Heart right ventricle (tissue), 16 donors: ENCODE results near the gene TTBK2. TPM values are rescaled to one million over a fixed set of nuclear protein-coding genes. Genes with fewer than 3 reads are reported as not detected.

ENCODE experiments used
- ATAC-seq, 8 donors: fragments of 200-7000 bp; cut with Tn5 transposase; one replicate each; pipeline ENCODE4 v1.9.1; 2020; ENCODE audit warnings: mild to moderate bottlenecking in 8 of 8, moderate library complexity in 8 of 8, moderate number of reproducible peaks in 1 of 8
- DNase-seq, 2 donors: peaks; one replicate each; pipeline ENCODE4 v3.0.0-alpha.2; 2020
- H3K27ac ChIP-seq, 10 donors: fragments of 200-600 bp; sonication (generic) in 2 of 10; one replicate each; pipeline versions ENCODE4 v1.5.0 to v1.8.0; 2020 to 2022; ENCODE audit warnings: mild to moderate bottlenecking in 3 of 10
- H3K27me3 ChIP-seq, 7 donors: fragments of 200-600 bp; one replicate each; pipeline ENCODE4 v1.8.0; 2021 to 2022; ENCODE audit warnings: mild to moderate bottlenecking in 2 of 7
- H3K36me3 ChIP-seq, 9 donors: fragments of 200-600 bp; sonication (generic) in 1 of 9; one replicate each; pipeline versions ENCODE4 v1.5.0 to v1.8.0; 2020 to 2022; ENCODE audit warnings: mild to moderate bottlenecking in 2 of 9
- H3K4me1 ChIP-seq, 9 donors: fragments of 200-600 bp; sonication (generic) in 1 of 9; one replicate each; pipeline versions ENCODE4 v1.5.0 to v1.8.0; 2020 to 2022; ENCODE audit warnings: mild to moderate bottlenecking in 4 of 9
- H3K4me3 ChIP-seq, 10 donors: fragments of 200-600 bp; sonication (generic) in 2 of 10; one replicate each; pipeline versions ENCODE4 v1.5.0 to v1.8.0; 2020 to 2022; ENCODE audit warnings: mild to moderate bottlenecking in 7 of 10, moderate library complexity in 2 of 10
- H3K9me3 ChIP-seq, 11 donors: fragments of 200-600 bp in 10 of 11; sonication (generic) in 2 of 11; one replicate each; pipeline versions ENCODE4 v1.5.0 to v1.8.0; 2013 to 2022; ENCODE audit warnings: mild to moderate bottlenecking in 2 of 11, control low read depth in 1 of 11, moderate library complexity in 1 of 11
- WGBS, 2 donors: extraction: QIAGEN DNeasy Blood & Tissue Kit; methylation state at CpG; one replicate each; pipeline ENCODE4 v1.1.7; 2013; ENCODE audit warnings: inconsistent platforms in 1 of 2; 5-methylcytosine and 5-hydroxymethylcytosine counted together
- intact Hi-C, 10 donors: fragments of 100-400 bp; cut with DNase I; formaldehyde crosslinking; loops; one replicate each; pipeline versions ENCODE4 v1.11.1 to v1.14.2; 2022
- polyA plus RNA-seq, 2 donors: library from polyadenylated mRNA; stranded (reverse); fragments of 200-250 nt; gene quantifications; one replicate each; pipeline ENCODE4 v1.2.3, GENCODE V29; 2013
- total RNA-seq, 10 donors: library from RNA; stranded (reverse); fragmentation: NEBNext Ultra II Directional in 3 of 10; extraction: Animal tissue kit (Norgen Biotek cat#: 25700) in 3 of 10; gene quantifications; one replicate each; pipeline versions ENCODE4 v1.2.1 to v1.2.4, GENCODE V29; 2021 to 2023
- TF ChIP-seq, protein P1 (sequence below), 9 donors: fragments of 200-600 bp; sonication (generic) in 2 of 9; IDR thresholded peaks; one replicate each; pipeline versions ENCODE4 v1.5.0 to v1.8.0; 2021 to 2022; ENCODE audit warnings: antibody characterized with exemption in 9 of 9, mild to moderate bottlenecking in 5 of 9, moderate library complexity in 1 of 9
- donor health status: Arrhythmogenic right ventricular cardiomyopathy.
- donor health status: ischemic (EF 13 %, LVEDD 7.1; RV severe dilation, severe dysfunction).
- donor health status: healthy with polysubstance abuse.
- donor health status: DM: no; HTN: yes; CAD: no.
- donor health status: DM: no; HTN: no; CAD: no.
- donor health status: ischemic (EF 25% LVEDD 6.9; RV normal size, moderate dysfunction).
- donor health status: ischemic (EF 25% LVEDD 5.7; RV mildly dilated, moderate dysfunction).
- donor health status: healthy.
- donor health status: DM: yes; HTN: yes; CAD: no.
- donor health status: Ischemic cardiomyopathy.
- donor health status: ischemic (EF 35%, LVEDD 5.7; RV mildly dilated, moderate dysfunction).
- donor health status: nonischemic (EF 11% LVEDD 7.7; RV severe dilation, severe dysfunction).
- donor health status: DM: yes; HTN: yes; CAD: no.
- donor health status: PGD.
- donor health status: ischemic (EF 29% LVEDD 5.4; RV normal size, mild dysfunction).
- donor health status: nonischemic (EF 23%, LVEDD 6.1; RV moderate dilation, normal function).

TTBK2 gene
- total and polyA plus RNA-seq, 12 donors: 2.1 to 29.1 (median 22.1) TPM

DNA sequence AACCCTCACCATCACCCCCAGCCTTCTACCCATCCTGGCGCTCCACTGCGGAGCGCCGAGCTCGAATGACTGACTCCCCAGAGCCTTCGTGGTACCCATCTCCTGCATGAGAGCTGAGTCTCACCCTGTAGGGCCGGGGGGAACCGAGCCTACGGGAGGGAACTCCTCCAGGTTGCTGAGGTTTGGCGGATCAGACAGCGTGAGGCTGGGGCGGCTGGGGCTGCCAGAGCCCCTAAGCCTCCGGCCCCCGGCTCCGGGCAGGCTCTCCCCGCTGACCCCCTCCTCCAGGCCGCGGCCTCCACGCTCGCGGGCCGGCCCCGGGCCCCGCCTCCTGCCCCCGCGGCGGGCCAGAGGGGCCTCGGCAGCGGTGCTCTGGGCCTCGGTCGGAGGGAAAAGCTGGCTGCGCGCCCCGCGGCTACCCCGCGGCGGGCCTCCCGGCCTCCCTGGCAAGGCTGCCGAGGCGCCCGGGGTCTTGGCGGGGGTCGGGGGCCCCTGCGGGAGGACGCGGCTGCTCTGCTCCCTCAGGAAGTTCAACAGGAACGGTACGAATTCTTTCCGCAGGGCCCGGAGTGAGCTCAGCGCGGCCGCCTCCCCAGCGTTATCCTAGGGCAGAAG lies 184.3 kb downstream of the TTBK2 start:
- Histone ChIP-seq H3K9me3 (no peaks in the 10 kb centered on the region), H3K36me3 (peaks cover 0 to 43% (median 27%) of the 10 kb centered on the region in 9 donors), H3K27me3 (no peaks in the 10 kb centered on the region), H3K4me1 (peaks cover 4 to 25% (median 19%) of the 10 kb centered on the region in 9 donors), H3K27ac (peak overlapping the region; percentile 2 to 92 (median 89)), H3K4me3 (peak overlapping the region; percentile 71 to 98 (median 91))
- intact Hi-C loops: loop anchor here in 4 of 10 donors (10.0 kb wide), 1 partner anchor 189 kb away; the partner anchor contains the start of gene TTBK2 (in 4 of the 4)
- DNase-seq (peak in 1 of 2 donors; percentile 50), ATAC-seq (peak; percentile 8 to 60 (median 24))
- 1% methylated on average over 50 to 55 of the region's 55 CpGs for WGBS, 2 donors
- TF ChIP-seq, protein P1, sequence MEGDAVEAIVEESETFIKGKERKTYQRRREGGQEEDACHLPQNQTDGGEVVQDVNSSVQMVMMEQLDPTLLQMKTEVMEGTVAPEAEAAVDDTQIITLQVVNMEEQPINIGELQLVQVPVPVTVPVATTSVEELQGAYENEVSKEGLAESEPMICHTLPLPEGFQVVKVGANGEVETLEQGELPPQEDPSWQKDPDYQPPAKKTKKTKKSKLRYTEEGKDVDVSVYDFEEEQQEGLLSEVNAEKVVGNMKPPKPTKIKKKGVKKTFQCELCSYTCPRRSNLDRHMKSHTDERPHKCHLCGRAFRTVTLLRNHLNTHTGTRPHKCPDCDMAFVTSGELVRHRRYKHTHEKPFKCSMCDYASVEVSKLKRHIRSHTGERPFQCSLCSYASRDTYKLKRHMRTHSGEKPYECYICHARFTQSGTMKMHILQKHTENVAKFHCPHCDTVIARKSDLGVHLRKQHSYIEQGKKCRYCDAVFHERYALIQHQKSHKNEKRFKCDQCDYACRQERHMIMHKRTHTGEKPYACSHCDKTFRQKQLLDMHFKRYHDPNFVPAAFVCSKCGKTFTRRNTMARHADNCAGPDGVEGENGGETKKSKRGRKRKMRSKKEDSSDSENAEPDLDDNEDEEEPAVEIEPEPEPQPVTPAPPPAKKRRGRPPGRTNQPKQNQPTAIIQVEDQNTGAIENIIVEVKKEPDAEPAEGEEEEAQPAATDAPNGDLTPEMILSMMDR (IDR thresholded peaks at IDR 0.05): no peak

DNA sequence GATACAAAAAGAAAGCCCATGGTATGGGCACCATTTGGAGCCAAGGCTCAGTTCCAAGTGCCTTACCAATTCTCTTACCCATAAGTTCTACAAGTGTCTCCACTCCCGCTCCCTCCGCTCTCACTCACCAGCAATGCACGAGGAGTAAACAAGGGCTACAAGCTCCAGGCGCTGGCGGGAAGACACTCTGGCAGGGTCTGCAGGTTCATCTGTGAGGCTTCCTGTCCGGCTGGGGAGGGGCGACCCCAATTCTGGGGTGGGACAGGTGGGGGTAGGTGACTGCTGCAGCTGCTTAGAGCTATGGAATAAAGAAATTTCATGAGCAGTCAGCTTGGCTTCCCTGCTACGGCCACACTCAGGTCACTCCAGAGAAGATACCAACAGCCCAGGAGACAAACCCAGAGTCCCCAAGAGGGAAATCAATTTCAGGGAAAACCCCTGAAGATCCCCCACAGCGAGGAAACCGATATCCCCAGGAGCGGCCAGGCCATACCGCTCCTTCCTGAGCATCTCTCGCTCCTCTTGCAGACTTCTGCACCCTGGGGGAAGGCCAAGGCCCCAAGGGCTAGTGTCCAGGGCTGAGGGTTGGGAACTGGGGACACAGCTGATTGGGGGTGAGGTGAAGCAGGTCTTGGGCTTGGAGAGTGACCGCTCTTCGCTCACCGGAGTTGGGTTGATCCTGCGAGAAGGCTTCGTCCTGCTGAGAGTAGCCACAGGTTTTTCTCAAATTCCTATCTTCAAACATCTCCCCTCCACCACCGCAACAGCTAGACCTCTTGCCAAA lies 185.0 kb downstream of the TTBK2 start:
- intact Hi-C loops: loop anchor here in 4 of 10 donors (10.0 kb wide), 1 partner anchor 189 kb away; the partner anchor contains the start of gene TTBK2 (in 4 of the 4)
- peaks cover 0 to 50% (median 34%) of the 10 kb centered on the region in 9 donors for H3K36me3 ChIP-seq
- WGBS, 2 donors: 84% methylated on average over 19 of the region's 19 CpGs
- H3K4me1 ChIP-seq: peaks cover 4 to 25% (median 19%) of the 10 kb centered on the region in 9 donors
- no peaks in the 10 kb centered on the region for H3K27me3 ChIP-seq
- H3K9me3 ChIP-seq: no peaks in the 10 kb centered on the region
- peak overlapping the region in 2 of 10 donors; percentile 89 to 92 for H3K27ac ChIP-seq
- TF ChIP-seq, protein P1 (IDR thresholded peaks at IDR 0.05): no peak
- DNase-seq (no peak), ATAC-seq (no peak)
- peak overlapping the region; percentile 71 to 98 (median 91) for H3K4me3 ChIP-seq

DNA sequence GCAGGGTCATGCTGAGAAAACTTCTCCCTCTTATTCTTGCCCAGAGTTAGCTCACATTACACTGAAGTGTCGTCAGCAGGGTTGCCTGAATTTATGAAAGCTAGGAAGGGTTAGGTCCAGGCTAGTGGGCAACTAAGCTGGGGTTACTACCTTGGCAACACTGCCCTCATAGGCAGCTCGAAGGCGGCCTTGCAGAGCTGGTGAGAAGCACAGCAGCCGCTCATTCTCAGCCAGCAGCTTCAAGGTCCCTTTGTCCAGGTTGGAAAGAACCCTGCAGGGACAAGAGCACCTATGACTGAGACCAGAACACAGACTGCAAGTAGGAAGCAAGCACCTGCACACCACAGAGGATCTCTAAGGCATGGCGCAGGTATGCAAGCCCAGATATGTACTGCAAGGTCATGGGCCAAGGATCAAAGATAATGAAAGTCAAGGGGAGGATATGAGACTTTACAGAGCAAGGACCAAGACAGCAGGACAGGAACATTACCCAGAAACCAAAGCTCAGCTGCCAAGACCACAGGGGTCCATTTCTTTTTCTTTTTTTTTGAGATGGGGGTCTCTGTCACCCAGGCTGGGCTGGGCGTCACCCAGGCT lies 186.4 kb downstream of the TTBK2 start:
- TF ChIP-seq, protein P1 (IDR thresholded peaks at IDR 0.05): no peak
- DNase-seq (no peak), ATAC-seq (no peak)
- Histone ChIP-seq H3K27me3 (no peaks in the 10 kb centered on the region), H3K9me3 (no peaks in the 10 kb centered on the region), H3K4me1 (peaks cover 4 to 25% (median 19%) of the 10 kb centered on the region in 9 donors), H3K4me3 (no peak overlapping the region), H3K36me3 (peaks cover 0 to 64% (median 41%) of the 10 kb centered on the region in 9 donors), H3K27ac (no peak overlapping the region)
- intact Hi-C loops: loop anchor here in 4 of 10 donors (10.0 kb wide), 1 partner anchor 191 kb away; the partner anchor contains the start of gene TTBK2 (in 4 of the 4)
- 94 to 95% methylated on average over 6 of the region's 6 CpGs for WGBS, 2 donors

DNA sequence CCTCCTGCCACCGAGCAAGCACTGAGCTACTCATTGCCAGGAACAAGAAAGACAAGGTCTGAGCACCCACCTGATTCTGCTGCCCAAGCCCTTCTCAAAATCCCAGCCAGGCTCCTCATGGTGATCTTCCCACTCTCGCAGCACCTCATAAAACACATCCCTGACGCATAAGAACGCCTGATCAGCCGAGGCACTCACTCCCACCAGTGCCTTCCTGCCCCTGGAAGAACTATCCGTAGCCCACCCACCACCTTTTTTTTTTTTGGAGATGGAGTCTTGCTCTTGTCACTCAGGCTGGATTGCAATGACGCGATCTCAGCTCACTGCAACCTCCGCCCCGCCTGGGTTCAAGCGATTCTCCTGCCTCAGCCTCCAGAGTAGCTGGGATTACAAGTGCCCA lies 187.6 kb downstream of the TTBK2 start:
- intact Hi-C loops: loop anchor here in 4 of 10 donors (10.0 kb wide), 1 partner anchor 192 kb away; the partner anchor contains the start of gene TTBK2 (in 4 of the 4)
- H3K27ac ChIP-seq: no peak overlapping the region
- no peaks in the 10 kb centered on the region for H3K9me3 ChIP-seq
- DNase-seq: no peak
- 92 to 95% methylated on average over 11 of the region's 11 CpGs for WGBS, 2 donors
- no peak for ATAC-seq
- no peaks in the 10 kb centered on the region for H3K27me3 ChIP-seq
- peaks cover 0 to 76% (median 52%) of the 10 kb centered on the region in 9 donors for H3K36me3 ChIP-seq
- peaks cover 4 to 25% (median 19%) of the 10 kb centered on the region in 9 donors for H3K4me1 ChIP-seq
- no peak overlapping the region for H3K4me3 ChIP-seq
- TF ChIP-seq, protein P1 (IDR thresholded peaks at IDR 0.05): no peak
